Fibroblast of lung (primary cell): Measurements from ENCODE around the gene NPIPB6.
"Not testable (repeated sequence)": the region's sequence is repeated elsewhere in the genome, so short reads cannot be mapped to it uniquely, and the experiment has no call there.

Experiments
- EZH2 ChIP-seq: IDR thresholded peaks from 2 replicates; pipeline ENCODE4 v1.5.1; 2012; ENCODE audit warnings: low read length, control low read depth, mild to moderate bottlenecking; ENCODE audit errors: missing control alignments
- TF ChIP-seq, protein P1 (sequence below), 2 donors: IDR thresholded peaks in 1 of 2; conservative IDR thresholded peaks in 1 of 2; 1 replicate in 1 of 2; 2 replicates in 1 of 2; pipeline ENCODE4 v1.5.1; 2011 to 2012; ENCODE audit warnings: low read length in 2 of 2, control low read depth in 1 of 2, inconsistent platforms in 1 of 2, low read depth in 1 of 2, mild to moderate bottlenecking in 1 of 2

GRCh38 chr16:28374281-28374680 lies 11.0 kb upstream of the NPIPB6 start:
- TF ChIP-seq, protein P1, sequence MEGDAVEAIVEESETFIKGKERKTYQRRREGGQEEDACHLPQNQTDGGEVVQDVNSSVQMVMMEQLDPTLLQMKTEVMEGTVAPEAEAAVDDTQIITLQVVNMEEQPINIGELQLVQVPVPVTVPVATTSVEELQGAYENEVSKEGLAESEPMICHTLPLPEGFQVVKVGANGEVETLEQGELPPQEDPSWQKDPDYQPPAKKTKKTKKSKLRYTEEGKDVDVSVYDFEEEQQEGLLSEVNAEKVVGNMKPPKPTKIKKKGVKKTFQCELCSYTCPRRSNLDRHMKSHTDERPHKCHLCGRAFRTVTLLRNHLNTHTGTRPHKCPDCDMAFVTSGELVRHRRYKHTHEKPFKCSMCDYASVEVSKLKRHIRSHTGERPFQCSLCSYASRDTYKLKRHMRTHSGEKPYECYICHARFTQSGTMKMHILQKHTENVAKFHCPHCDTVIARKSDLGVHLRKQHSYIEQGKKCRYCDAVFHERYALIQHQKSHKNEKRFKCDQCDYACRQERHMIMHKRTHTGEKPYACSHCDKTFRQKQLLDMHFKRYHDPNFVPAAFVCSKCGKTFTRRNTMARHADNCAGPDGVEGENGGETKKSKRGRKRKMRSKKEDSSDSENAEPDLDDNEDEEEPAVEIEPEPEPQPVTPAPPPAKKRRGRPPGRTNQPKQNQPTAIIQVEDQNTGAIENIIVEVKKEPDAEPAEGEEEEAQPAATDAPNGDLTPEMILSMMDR (conservative IDR thresholded peaks at IDR 0.05 in 1 of 2, IDR thresholded peaks at IDR 0.05 in 1 of 2; ENCODE audit: low read depth in 1 of 2, low read length in 2 of 2), result not testable (repeated sequence)
- not testable (repeated sequence) for TF ChIP-seq EZH2
